HL-60 (cell line): ENCODE measurements around the gene HTRA1.

Experiments used
- CTCF ChIP-seq: IDR thresholded peaks from one replicate; pipeline ENCODE4 v1.5.1; 2011; ENCODE audit warnings: low read length, control low read depth, inconsistent platforms; ENCODE audit not compliant: insufficient read depth
- POLR2AphosphoS5 ChIP-seq: IDR thresholded peaks from 2 replicates; pipeline ENCODE4 v1.6.1; 2012; ENCODE audit warnings: low read depth
- REST ChIP-seq: IDR thresholded peaks from 2 replicates; pipeline ENCODE4 v1.6.1; 2012; ENCODE audit warnings: low read depth; ENCODE audit not compliant: insufficient replicate concordance
- SPI1 ChIP-seq: IDR thresholded peaks from 2 replicates; pipeline ENCODE4 v1.6.1; 2012; ENCODE audit warnings: low read depth, mild to moderate bottlenecking, borderline replicate concordance

GRCh38 chr10:122495406-122496340 is 34.3 kb downstream of the HTRA1 start:
- TF ChIP-seq CTCF, result no peak
- no peak for TF ChIP-seq SPI1
- no peak for TF ChIP-seq POLR2AphosphoS5
- TF ChIP-seq REST, result no peak
